ENCODE data around the gene MXRA8.

Gene MXRA8

GRCh38 chr1:1333551-1334241 is 24.7 kb downstream of the MXRA8 start:
- no peak for DNase-seq

GRCh38 chr1:1332774-1333480 is 25.4 kb downstream of the MXRA8 start:
- no peak for DNase-seq

GRCh38 chr1:1332031-1332755 is 26.2 kb downstream of the MXRA8 start:
- DNase-seq = no peak

GRCh38 chr1:1331068-1331965 is 27.0 kb downstream of the MXRA8 start, which contains the start of gene TAS1R3:
Gene TAS1R3, plus strand, starts transcription at chr1:1331280. Its CDS starts 66 bp downstream, at chr1:1331346.
- DNase-seq = no peak

- no peak for DNase-seq
Observed at GRCh38 chr1:1330366-1331067, 27.8 kb downstream of the MXRA8 start.

GRCh38 chr1:1329304-1330210 is 28.8 kb downstream of the MXRA8 start:
- DNase-seq = no peak

- no peak for DNase-seq
Observed at GRCh38 chr1:1328254-1328653, 30.1 kb downstream of the MXRA8 start.

- DNase-seq = no peak
Observed at GRCh38 chr1:1327291-1327690, 31.1 kb downstream of the MXRA8 start.

- no peak for DNase-seq
Observed at GRCh38 chr1:1326075-1326605, 32.2 kb downstream of the MXRA8 start.

GRCh38 chr1:1325288-1326074 is 32.9 kb downstream of the MXRA8 start:
- DNase-seq = no peak

- peak; percentile 82 for DNase-seq
Observed at GRCh38 chr1:1324524-1325287, 33.6 kb downstream of the MXRA8 start, which contains the start of the genes CPTP and INTS11. Gene CPTP, plus strand, starts transcription at chr1:1324802. Its CDS starts 2,109 bp downstream, at chr1:1326911. Gene INTS11, minus strand, starts transcription at chr1:1324660. Its CDS starts 52 bp downstream, at chr1:1324608.

GRCh38 chr1:1324084-1324523 is 34.3 kb downstream of the MXRA8 start:
- DNase-seq = no peak

GRCh38 chr1:1322952-1323351 is 35.4 kb downstream of the MXRA8 start:
- DNase-seq = no peak

- DNase-seq = no peak
Observed at GRCh38 chr1:1322418-1322817, 35.9 kb downstream of the MXRA8 start.

- DNase-seq = no peak
Observed at GRCh38 chr1:1321477-1321876, 36.9 kb downstream of the MXRA8 start.

- no peak for DNase-seq
Observed at GRCh38 chr1:1320666-1321448, 37.5 kb downstream of the MXRA8 start.

GRCh38 chr1:1319646-1319941 is 38.8 kb downstream of the MXRA8 start:
- DNase-seq = no peak
